Measurements from ENCODE around the gene GALNT3. TPM values are rescaled to one million over a fixed set of nuclear protein-coding genes. Genes with fewer than 3 reads are reported as not detected.

GALNT3 gene
- total and polyA plus RNA-seq, 2 of the 8 experiments (the other 6 are each of a cell fraction or from before 2014, with no cell fraction given) = 3.4 to 23.6 TPM

DNA sequence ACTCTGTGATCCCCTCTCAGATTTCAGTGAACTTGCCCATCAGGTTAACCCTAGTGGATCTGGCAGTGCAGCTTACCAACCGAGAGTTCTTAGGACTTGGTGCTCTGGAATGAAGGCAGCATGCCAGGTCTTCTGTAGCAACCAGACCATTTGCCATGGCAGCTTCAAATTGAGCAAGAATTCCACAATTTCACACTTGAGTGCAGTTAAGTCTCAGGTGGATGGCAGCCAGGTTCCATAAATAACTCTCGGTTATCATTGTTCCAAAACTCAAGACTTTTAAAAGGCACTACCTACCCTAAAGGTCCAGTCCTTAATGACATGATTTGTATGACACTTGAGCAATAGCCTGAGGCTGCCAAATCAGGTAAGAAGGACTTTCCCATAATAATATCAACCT, 48.1 kb downstream of the GALNT3 start (continued):
- TF ChIP-seq, protein P1, sequence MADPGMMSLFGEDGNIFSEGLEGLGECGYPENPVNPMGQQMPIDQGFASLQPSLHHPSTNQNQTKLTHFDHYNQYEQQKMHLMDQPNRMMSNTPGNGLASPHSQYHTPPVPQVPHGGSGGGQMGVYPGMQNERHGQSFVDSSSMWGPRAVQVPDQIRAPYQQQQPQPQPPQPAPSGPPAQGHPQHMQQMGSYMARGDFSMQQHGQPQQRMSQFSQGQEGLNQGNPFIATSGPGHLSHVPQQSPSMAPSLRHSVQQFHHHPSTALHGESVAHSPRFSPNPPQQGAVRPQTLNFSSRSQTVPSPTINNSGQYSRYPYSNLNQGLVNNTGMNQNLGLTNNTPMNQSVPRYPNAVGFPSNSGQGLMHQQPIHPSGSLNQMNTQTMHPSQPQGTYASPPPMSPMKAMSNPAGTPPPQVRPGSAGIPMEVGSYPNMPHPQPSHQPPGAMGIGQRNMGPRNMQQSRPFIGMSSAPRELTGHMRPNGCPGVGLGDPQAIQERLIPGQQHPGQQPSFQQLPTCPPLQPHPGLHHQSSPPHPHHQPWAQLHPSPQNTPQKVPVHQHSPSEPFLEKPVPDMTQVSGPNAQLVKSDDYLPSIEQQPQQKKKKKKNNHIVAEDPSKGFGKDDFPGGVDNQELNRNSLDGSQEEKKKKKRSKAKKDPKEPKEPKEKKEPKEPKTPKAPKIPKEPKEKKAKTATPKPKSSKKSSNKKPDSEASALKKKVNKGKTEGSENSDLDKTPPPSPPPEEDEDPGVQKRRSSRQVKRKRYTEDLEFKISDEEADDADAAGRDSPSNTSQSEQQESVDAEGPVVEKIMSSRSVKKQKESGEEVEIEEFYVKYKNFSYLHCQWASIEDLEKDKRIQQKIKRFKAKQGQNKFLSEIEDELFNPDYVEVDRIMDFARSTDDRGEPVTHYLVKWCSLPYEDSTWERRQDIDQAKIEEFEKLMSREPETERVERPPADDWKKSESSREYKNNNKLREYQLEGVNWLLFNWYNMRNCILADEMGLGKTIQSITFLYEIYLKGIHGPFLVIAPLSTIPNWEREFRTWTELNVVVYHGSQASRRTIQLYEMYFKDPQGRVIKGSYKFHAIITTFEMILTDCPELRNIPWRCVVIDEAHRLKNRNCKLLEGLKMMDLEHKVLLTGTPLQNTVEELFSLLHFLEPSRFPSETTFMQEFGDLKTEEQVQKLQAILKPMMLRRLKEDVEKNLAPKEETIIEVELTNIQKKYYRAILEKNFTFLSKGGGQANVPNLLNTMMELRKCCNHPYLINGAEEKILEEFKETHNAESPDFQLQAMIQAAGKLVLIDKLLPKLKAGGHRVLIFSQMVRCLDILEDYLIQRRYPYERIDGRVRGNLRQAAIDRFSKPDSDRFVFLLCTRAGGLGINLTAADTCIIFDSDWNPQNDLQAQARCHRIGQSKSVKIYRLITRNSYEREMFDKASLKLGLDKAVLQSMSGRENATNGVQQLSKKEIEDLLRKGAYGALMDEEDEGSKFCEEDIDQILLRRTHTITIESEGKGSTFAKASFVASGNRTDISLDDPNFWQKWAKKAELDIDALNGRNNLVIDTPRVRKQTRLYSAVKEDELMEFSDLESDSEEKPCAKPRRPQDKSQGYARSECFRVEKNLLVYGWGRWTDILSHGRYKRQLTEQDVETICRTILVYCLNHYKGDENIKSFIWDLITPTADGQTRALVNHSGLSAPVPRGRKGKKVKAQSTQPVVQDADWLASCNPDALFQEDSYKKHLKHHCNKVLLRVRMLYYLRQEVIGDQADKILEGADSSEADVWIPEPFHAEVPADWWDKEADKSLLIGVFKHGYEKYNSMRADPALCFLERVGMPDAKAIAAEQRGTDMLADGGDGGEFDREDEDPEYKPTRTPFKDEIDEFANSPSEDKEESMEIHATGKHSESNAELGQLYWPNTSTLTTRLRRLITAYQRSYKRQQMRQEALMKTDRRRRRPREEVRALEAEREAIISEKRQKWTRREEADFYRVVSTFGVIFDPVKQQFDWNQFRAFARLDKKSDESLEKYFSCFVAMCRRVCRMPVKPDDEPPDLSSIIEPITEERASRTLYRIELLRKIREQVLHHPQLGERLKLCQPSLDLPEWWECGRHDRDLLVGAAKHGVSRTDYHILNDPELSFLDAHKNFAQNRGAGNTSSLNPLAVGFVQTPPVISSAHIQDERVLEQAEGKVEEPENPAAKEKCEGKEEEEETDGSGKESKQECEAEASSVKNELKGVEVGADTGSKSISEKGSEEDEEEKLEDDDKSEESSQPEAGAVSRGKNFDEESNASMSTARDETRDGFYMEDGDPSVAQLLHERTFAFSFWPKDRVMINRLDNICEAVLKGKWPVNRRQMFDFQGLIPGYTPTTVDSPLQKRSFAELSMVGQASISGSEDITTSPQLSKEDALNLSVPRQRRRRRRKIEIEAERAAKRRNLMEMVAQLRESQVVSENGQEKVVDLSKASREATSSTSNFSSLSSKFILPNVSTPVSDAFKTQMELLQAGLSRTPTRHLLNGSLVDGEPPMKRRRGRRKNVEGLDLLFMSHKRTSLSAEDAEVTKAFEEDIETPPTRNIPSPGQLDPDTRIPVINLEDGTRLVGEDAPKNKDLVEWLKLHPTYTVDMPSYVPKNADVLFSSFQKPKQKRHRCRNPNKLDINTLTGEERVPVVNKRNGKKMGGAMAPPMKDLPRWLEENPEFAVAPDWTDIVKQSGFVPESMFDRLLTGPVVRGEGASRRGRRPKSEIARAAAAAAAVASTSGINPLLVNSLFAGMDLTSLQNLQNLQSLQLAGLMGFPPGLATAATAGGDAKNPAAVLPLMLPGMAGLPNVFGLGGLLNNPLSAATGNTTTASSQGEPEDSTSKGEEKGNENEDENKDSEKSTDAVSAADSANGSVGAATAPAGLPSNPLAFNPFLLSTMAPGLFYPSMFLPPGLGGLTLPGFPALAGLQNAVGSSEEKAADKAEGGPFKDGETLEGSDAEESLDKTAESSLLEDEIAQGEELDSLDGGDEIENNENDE (IDR thresholded peaks at IDR 0.05; ENCODE audit: insufficient replicate concordance, low read length) = no peak
- TF ChIP-seq BACH1 (IDR thresholded peaks at IDR 0.05; ENCODE audit: low read length) (no peak), NRF1 (IDR thresholded peaks at IDR 0.05; ENCODE audit: low read depth, low read length) (no peak)
- TF ChIP-seq, protein P2, sequence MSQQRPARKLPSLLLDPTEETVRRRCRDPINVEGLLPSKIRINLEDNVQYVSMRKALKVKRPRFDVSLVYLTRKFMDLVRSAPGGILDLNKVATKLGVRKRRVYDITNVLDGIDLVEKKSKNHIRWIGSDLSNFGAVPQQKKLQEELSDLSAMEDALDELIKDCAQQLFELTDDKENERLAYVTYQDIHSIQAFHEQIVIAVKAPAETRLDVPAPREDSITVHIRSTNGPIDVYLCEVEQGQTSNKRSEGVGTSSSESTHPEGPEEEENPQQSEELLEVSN (IDR thresholded peaks at IDR 0.05) = no peak
